GM12801 (cell line): ENCODE measurements around the gene DNAJA3.

Experiments
- CTCF ChIP-seq: IDR thresholded peaks from one replicate; pipeline ENCODE4 v1.5.1; 2011; ENCODE audit warnings: control low read depth; ENCODE audit not compliant: insufficient read length; ENCODE audit errors: extremely low read depth

The DNAJA3 gene

GRCh38 chr16:4399001-4399730 lies 26.5 kb upstream of the DNAJA3 start:
- TF ChIP-seq CTCF: no peak

GRCh38 chr16:4401094-4401501 lies 24.6 kb upstream of the DNAJA3 start:
- no peak for TF ChIP-seq CTCF

- TF ChIP-seq CTCF: no peak
Observed at GRCh38 chr16:4401510-4401909, 24.2 kb upstream of the DNAJA3 start.

- no peak for TF ChIP-seq CTCF
Observed at GRCh38 chr16:4402439-4403132, 23.1 kb upstream of the DNAJA3 start.

GRCh38 chr16:4403133-4403949 lies 22.3 kb upstream of the DNAJA3 start:
- no peak for TF ChIP-seq CTCF

GRCh38 chr16:4404247-4404966 lies 21.3 kb upstream of the DNAJA3 start:
- TF ChIP-seq CTCF: no peak
